ENCODE results near the gene SMDT1. TPM values are rescaled to one million over a fixed set of nuclear protein-coding genes. Genes with fewer than 3 reads are reported as not detected.
"Not testable (repeated sequence)": the region's sequence is repeated elsewhere in the genome, so short reads cannot be mapped to it uniquely, and the experiment has no call there.

SMDT1 gene
- polyA plus RNA-seq, 3 donors = 41.8 to 182 (median 180) TPM

GRCh38 chr22:42069801-42070516 lies 9.5 kb upstream of the SMDT1 start:
- H3K4me1 ChIP-seq (ENCODE audit: control insufficient read depth in 1 of 2, insufficient read depth in 2 of 2, low read length in 2 of 2) = peaks cover 48 to 69% of the 10 kb centered on the region in 2 donors
- peak overlapping the region; percentile 66 for H3K9ac ChIP-seq (ENCODE audit: insufficient read depth, low read length, poor library complexity, severe bottlenecking)
- peaks cover 37 to 41% of the 10 kb centered on the region in 2 donors for H3K36me3 ChIP-seq (replicated peaks in 1 of 2; ENCODE audit: control insufficient read depth in 1 of 2, insufficient read depth in 2 of 2, low read length in 2 of 2)
- Mint-ChIP-seq H3K27ac (peak overlapping the region; percentile 90 to 98 (median 96)), H3K27me3 (ENCODE audit: low read depth in 3 of 3) (peaks cover 0 to 2% (median 2%) of the 10 kb centered on the region in 3 donors), H3K4me1 (peaks cover 66% of the 10 kb centered on the region), H3K36me3 (peaks cover 35 to 41% of the 10 kb centered on the region in 2 donors), H3K4me3 (peak overlapping the region; percentile 87 to 91), H3K9me3 (peaks cover 0 to 2% (median 0%) of the 10 kb centered on the region in 7 donors)
- H3K4me3 ChIP-seq (replicated peaks in 1 of 3; ENCODE audit: low read depth in 2 of 3, low read length in 3 of 3) = peak overlapping the region; percentile 57 to 81 (median 74)
- peak overlapping the region; percentile 77 for H3K4me2 ChIP-seq (replicated peaks; ENCODE audit: extremely low read depth, low read length, poor library complexity, severe bottlenecking)
- H4K20me1 ChIP-seq (ENCODE audit: insufficient read depth, low read length) = peaks cover 49% of the 10 kb centered on the region
- peaks cover 58% of the 10 kb centered on the region for H3K79me2 ChIP-seq (ENCODE audit: insufficient read depth, low read length)
- WGBS (ENCODE audit: insufficient coverage) = under 1% methylated on average over 12 of the region's 19 CpGs
- H3K27ac ChIP-seq (ENCODE audit: low read depth in 1 of 2, low read length in 2 of 2) = peak overlapping the region; percentile 87
- TF ChIP-seq CTCF (IDR thresholded peaks at IDR 0.05) = no peak
- peak overlapping the region; percentile 77 for H2AFZ ChIP-seq (ENCODE audit: insufficient read depth, low read depth, low read length, poor library complexity, severe bottlenecking)
- DNase-seq = peak; percentile 45 to 76 (median 74)
- no peaks in the 10 kb centered on the region for H3K27me3 ChIP-seq (ENCODE audit: control insufficient read depth in 2 of 2, insufficient read depth in 2 of 2, low read length in 2 of 2)
- H3K9me3 ChIP-seq (replicated peaks in 1 of 2; ENCODE audit: control insufficient read depth in 1 of 2, insufficient read depth in 1 of 2, low read length in 2 of 2) = no peaks in the 10 kb centered on the region
- intact Hi-C loops (cut with micrococcal nuclease) = loop anchor here (5.0 kb wide), 1 partner anchor 73 kb away; the partner anchor contains the start of gene WBP2NL (in 2 of the 2)

- H3K9me3 Mint-ChIP-seq = peaks cover 0 to 2% (median 0%) of the 10 kb centered on the region in 7 donors
- H3K4me1 Mint-ChIP-seq = peaks cover 65% of the 10 kb centered on the region
- no peak for TF ChIP-seq CTCF (IDR thresholded peaks at IDR 0.05)
- peaks cover 0 to 2% (median 2%) of the 10 kb centered on the region in 3 donors for H3K27me3 Mint-ChIP-seq (ENCODE audit: low read depth in 3 of 3)
- peak within 1 kb of the TSS; percentile 87 for H3K27ac ChIP-seq (ENCODE audit: low read depth in 1 of 2, low read length in 2 of 2)
- peak within 1 kb of the TSS; percentile 66 for H3K9ac ChIP-seq (ENCODE audit: insufficient read depth, low read length, poor library complexity, severe bottlenecking)
- no peaks in the 10 kb centered on the region for H3K27me3 ChIP-seq (ENCODE audit: control insufficient read depth in 2 of 2, insufficient read depth in 2 of 2, low read length in 2 of 2)
- peak within 1 kb of the TSS; percentile 91 to 98 (median 96) for H3K27ac Mint-ChIP-seq
- peaks cover 27 to 32% of the 10 kb centered on the region in 2 donors for H3K36me3 Mint-ChIP-seq
- intact Hi-C loops (cut with micrococcal nuclease) = loop anchor here (5.0 kb wide), 1 partner anchor 73 kb away; the partner anchor contains the start of gene WBP2NL (in 2 of the 2)
- no peaks in the 10 kb centered on the region for H3K9me3 ChIP-seq (replicated peaks in 1 of 2; ENCODE audit: control insufficient read depth in 1 of 2, insufficient read depth in 1 of 2, low read length in 2 of 2)
- peaks cover 54% of the 10 kb centered on the region for H3K79me2 ChIP-seq (ENCODE audit: insufficient read depth, low read length)
- DNase-seq = peak; percentile 91 to 95 (median 94)
- WGBS (ENCODE audit: insufficient coverage) = 0% methylated on average over 55 of the region's 56 CpGs
- H4K20me1 ChIP-seq (ENCODE audit: insufficient read depth, low read length) = peaks cover 40% of the 10 kb centered on the region
- H3K36me3 ChIP-seq (replicated peaks in 1 of 2; ENCODE audit: control insufficient read depth in 1 of 2, insufficient read depth in 2 of 2, low read length in 2 of 2) = peaks cover 29 to 33% of the 10 kb centered on the region in 2 donors
- H3K4me2 ChIP-seq (replicated peaks; ENCODE audit: extremely low read depth, low read length, poor library complexity, severe bottlenecking) = peak within 1 kb of the TSS; percentile 77
- peak within 1 kb of the TSS; percentile 87 to 91 for H3K4me3 Mint-ChIP-seq
- H3K4me1 ChIP-seq (ENCODE audit: control insufficient read depth in 1 of 2, insufficient read depth in 2 of 2, low read length in 2 of 2) = peaks cover 52 to 76% of the 10 kb centered on the region in 2 donors
- H2AFZ ChIP-seq (ENCODE audit: insufficient read depth, low read depth, low read length, poor library complexity, severe bottlenecking) = peak within 1 kb of the TSS; percentile 77
- peak within 1 kb of the TSS; percentile 57 to 81 (median 74) for H3K4me3 ChIP-seq (replicated peaks in 1 of 3; ENCODE audit: low read depth in 2 of 3, low read length in 3 of 3)
These were observed 8.7 kb upstream of the SMDT1 start, which contains the start of gene NAGA for GRCh38 chr22:42070517-42071422. NAGA (minus strand) TSS chr22:42070812; CDS start chr22:42070297, 515 bp downstream.

GRCh38 chr22:42071508-42071907 lies 8.0 kb upstream of the SMDT1 start:
- WGBS (ENCODE audit: insufficient coverage) = 75% methylated on average over 7 of the region's 7 CpGs
- H3K4me2 ChIP-seq (replicated peaks; ENCODE audit: extremely low read depth, low read length, poor library complexity, severe bottlenecking) = peak overlapping the region; percentile 77
- peak overlapping the region; percentile 87 for H3K27ac ChIP-seq (ENCODE audit: low read depth in 1 of 2, low read length in 2 of 2)
- H4K20me1 ChIP-seq (ENCODE audit: insufficient read depth, low read length) = peaks cover 33% of the 10 kb centered on the region
- not testable (repeated sequence) for H3K9me3 Mint-ChIP-seq; H3K9me3 ChIP-seq (replicated peaks in 1 of 2; ENCODE audit: control insufficient read depth in 1 of 2, insufficient read depth in 1 of 2, low read length in 2 of 2); H3K27me3 Mint-ChIP-seq (ENCODE audit: low read depth in 3 of 3); DNase-seq; H3K27me3 ChIP-seq (ENCODE audit: control insufficient read depth in 2 of 2, insufficient read depth in 2 of 2, low read length in 2 of 2); H3K9ac ChIP-seq (ENCODE audit: insufficient read depth, low read length, poor library complexity, severe bottlenecking); H2AFZ ChIP-seq (ENCODE audit: insufficient read depth, low read depth, low read length, poor library complexity, severe bottlenecking)
- Mint-ChIP-seq H3K27ac (peak overlapping the region; percentile 91 to 98 (median 96)), H3K4me1 (peaks cover 64% of the 10 kb centered on the region), H3K36me3 (peaks cover 24 to 26% of the 10 kb centered on the region in 2 donors), H3K4me3 (peak overlapping the region; percentile 87 to 91)
- intact Hi-C loops (cut with micrococcal nuclease) = loop anchor here (5.0 kb wide), 1 partner anchor 74 kb away; the partner anchor contains the start of gene WBP2NL (in 2 of the 2)
- H3K4me3 ChIP-seq (replicated peaks in 1 of 3; ENCODE audit: low read depth in 2 of 3, low read length in 3 of 3) = peak overlapping the region in 2 of 3 experiments; percentile 74 to 81
- H3K36me3 ChIP-seq (replicated peaks in 1 of 2; ENCODE audit: control insufficient read depth in 1 of 2, insufficient read depth in 2 of 2, low read length in 2 of 2) = peaks cover 21 to 26% of the 10 kb centered on the region in 2 donors
- H3K79me2 ChIP-seq (ENCODE audit: insufficient read depth, low read length) = peaks cover 49% of the 10 kb centered on the region
- H3K4me1 ChIP-seq (ENCODE audit: control insufficient read depth in 1 of 2, insufficient read depth in 2 of 2, low read length in 2 of 2) = peaks cover 52 to 76% of the 10 kb centered on the region in 2 donors
